Activated CD8-positive, alpha-beta memory T cell treated with anti-CD3 and anti-CD28 coated beads, Interleukin-2, amount 50 U/mL, for 4 hours (primary cell): Measurements from ENCODE around the gene BTBD7.

Experiments
- DNase-seq: peaks from one replicate; pipeline ENCODE4 v3.0.0-alpha.2; 2020

BTBD7 gene

DNA sequence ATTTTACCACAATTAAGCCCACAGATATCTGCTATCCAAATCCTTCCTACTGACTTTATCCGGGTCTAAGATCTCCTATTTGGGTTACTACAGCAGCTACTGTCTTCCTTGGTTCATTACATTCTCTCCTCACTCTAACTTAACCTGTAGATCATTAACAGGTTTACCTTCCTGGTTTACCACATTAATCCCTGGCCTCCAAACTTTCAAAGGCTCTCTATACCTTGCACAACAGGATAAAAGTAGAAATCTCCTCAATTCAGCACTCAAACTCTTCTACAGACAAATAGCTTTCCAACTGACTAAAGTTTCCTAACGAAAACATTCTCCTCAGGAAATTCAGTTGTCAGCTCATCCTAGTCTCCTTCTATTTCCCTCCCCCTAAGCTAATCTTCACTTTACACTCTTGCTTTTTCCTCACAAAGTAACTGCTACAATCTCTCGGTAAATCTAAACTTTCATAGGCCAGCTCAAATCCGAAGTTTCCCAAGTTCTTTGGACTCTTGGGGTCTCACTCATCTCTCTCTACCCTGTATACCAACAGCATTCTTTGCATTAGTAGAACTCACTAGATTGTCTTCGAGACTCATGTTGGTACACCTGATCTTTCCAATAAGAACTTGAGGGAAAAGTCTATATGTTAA is 2.7 kb downstream of the BTBD7 start:
- no peak for DNase-seq

DNA sequence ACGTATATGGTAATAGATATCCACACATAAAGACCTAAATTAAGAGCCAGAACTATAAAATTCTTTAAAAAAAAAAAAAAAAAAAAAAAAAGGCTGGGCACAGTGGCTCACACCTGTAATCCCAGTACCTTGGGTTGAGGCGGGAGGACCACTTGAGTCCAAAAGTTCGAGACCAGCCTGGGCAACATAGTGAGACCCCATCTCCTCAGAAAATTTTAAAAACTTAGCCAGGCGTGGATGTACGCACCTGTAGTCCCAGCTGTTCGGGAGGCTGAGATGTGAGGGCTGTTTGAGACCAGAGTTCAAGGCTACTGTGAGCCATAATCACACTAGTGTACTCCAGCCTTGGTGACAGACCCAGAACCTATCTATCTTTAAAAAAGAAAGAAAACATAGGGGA is 4.3 kb downstream of the BTBD7 start:
- no peak for DNase-seq

DNA sequence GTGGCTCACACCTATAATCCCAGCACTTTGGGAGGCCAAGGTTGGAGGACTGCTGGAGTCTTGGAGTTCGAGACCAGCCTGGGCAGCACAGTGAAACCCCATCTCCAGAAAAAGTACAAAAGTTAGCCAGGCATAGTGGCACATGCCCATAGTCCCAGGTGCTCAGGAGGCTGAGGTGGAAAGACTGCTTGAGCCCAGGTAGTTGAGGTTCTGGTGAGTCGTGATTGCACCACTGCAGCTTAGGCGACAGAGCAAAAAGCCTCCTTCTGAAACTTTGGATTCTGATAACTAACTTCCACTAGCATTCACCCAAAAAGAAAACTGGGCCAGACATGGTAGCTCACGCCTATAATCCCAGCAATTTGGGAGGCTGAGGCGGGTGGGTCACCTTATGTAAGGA is 6.6 kb downstream of the BTBD7 start:
- DNase-seq = no peak

DNA sequence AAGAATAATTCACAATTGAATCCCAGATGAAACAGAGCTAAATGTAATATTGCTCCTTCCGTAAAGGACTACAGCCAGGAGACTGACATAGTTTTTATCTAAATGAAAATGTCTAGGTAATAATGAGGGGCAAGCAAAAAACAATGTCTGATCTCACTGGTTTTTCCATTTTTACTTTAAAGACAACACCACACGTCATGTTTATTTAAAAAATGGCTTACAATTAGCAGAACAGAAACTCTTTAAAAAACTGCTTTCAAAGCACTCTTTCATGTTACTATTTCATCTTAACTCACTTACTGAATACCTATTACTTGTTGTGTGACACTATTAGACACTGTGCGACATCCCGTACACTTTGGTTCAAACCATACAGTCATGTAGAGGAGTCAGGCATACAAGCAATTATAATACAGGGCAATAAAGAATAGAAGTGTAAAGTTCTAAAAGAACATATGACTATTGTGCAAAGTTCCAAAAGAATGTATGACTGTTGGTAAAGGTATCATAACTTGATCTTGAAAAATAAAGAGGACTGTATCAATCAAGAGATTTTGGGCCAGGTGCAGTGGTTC is 9.1 kb downstream of the BTBD7 start:
- no peak for DNase-seq

DNA sequence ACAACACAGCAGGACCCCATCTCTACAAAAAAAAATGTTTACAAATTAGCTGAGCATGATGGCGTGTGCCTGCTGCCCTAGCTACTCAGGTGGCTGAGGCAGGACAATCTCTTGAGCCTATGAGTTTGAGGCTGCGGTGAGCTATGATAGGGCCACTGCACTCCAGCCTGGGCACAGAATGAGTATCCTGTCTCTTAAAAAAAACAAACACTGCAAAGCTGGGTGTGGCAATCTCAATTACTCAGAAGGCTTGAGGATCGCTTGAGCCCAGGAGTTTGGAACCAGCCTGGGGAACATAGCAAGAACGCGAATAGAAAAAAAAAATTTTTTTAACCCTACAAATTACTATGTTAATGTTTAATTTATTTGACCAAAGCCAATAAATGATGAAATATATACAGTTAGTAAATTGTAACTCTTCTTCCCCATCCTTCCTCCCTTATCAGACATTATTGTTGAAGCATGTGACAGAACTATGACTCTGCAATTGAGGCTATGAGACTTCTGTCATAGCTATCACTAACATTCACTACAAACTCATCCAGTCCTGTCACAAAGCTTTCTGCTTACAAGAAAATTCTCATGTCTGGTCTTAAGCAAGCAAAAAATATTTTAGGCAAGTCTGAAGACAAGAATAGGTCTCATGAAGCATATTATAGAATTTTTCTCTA is 9.8 kb downstream of the BTBD7 start:
- no peak for DNase-seq

DNA sequence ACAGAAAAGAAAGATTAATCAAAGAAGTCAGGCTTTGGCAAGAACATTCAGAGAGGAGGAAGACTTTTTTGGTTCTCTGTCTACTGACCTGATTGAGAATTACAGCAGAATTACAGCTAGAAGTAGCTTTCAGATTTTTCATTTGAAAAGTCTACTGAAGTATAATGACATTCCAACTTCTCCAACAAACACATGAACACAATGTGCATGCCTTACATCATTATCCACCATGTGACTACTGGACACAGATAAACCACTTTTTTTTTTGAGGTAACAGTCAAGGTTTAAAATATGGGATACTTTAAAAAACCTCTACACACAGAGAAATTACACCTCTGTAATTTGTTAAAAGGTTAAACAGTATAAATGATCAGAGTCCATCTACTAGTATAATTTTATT is 12.3 kb downstream of the BTBD7 start:
- DNase-seq = no peak

DNA sequence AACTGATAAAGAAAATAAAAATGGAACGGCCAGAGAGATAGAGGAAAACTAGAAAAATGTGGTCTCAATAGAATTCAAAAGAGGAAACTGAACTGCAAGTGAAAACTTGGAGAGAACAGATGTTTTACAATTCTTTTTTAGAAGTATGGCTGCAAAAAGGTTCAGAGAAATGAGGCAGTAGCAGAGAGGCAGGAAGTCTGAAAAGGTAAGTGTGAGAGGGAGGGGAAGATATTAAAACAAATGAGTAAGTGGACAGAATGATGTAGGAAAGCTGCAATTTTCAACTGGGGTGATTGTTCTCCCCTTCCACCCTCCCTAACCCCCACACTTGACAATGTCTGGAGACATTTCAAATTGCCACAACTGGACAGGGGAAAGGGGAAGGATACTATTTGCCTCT is 12.9 kb downstream of the BTBD7 start:
- DNase-seq = no peak

DNA sequence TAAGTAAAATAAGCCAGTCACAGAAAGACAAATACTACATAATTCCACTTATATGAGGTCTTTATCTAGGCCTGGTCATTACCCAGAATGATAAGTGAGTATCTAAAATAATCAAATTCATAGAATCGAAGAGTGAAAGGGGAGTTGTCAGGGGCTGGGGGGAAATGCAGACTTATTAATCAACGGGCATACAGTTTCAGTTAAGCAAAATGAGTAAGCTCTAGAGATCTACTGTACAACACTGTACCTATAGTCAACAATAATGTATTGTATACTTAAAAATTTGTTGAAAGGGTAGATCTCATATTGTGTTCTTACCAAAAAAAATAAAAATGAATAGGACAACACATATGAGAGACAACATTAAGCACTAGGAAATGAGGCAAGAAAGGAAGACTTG is 13.3 kb downstream of the BTBD7 start:
- no peak for DNase-seq

DNA sequence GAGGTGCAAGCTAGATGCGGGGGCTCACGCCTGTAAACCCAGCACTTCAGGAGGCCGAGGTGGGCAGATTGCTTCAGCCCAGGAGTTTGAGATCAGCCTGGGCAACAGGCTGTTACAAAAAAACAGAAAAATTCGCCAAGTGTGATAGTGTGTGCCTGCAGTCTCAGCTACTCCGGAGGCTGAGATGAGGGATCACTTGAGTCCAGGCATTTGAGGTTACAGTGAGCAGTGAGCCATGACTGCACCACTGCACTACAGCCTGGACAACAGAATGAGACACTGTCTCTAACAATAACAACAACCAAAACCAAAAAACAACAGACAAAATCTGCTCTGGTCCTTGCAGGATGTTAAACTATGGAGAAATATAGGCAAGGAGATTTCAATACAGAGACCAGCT is 13.9 kb downstream of the BTBD7 start:
- no peak for DNase-seq

DNA sequence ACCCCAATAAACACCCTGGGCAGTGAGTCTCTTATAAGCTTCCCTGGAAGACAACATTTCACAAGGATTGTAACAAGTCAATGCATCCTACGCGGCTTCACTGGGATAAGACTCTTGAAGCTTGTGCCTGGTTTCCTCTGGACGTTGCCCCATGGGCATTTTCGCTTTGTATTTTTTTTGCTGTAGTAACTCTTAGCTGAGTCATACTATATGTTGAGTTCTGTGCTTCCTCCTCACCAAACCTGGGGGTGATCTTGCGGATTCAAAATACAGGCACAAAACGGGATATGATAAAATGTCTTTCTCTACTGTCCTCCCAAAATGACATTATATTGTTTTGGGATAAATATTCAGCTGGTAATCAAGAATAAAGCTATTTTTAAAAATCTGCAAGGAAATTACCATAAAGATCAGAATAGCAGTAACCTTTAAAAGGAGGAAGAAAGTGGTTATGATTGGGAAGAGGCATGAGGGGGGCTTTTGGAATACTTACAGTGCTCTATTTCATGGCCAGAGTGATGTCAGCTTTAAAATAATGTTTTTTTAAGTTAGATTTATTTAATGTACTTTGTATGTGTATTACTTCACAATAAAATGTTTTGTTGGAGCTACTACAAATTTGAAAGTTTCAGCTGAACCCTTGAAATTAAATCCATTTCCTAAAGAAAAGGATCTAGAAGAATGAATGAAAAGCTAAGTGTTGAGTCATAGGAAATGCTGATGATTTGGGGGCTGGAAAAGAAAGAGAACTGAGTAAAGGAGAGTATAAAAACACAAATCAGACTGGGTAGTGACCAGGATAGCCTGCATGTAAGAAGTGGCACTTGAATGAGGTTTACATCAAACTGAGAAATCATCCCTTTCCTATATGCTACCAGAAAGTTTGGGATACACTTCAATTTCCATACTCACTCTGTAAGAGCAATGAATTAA is 14.7 kb downstream of the BTBD7 start:
- DNase-seq = no peak

DNA sequence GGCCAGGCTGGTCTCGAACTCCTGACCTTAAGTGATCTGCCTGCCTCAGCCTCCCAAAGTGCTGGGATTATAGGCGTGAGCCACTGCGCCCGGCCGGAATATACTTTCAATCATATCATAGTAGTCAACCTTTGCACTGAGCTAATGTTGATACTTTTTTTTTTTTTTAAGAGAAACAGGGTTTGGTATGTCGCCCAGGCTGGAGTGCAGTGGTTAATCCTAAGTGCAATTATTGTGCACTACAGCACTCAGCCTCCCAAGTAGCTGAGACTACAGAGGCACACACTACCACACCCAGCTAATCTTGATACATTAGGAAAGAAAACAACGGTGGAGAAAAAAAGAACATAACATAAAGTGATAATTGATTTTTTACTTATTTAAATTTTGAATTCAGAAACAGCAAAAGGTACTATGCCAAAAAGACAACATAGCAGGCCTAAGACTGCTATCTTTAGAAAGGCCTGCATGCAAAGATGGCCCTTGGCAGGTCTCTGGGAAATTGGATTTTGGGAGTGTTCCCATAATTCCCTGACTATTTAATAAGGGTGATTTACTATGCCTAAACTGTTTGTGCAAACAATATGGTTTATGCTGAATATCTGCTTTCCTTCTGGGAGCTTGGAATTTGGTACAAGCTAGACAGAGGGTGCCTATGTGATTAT is 15.5 kb downstream of the BTBD7 start:
- no peak for DNase-seq

DNA sequence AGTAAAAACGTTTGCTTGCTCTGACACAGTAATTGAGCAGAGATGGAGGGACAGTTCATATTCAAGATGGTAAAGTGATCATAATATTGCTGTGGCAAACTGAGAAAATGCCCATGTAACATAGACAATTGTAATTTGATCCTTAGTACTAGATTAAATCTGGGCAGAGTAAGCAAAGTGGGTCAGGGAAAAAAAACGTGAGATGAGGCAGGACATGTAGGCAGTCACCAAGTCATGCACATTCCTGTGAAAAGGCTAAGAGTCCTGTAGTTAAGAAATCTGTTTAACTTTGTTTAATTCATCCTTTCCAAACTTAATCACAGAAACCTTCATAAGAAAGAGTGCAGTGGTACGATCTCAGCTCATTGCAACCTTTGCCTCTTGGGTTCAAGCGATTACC is 16.1 kb downstream of the BTBD7 start:
- DNase-seq = no peak

DNA sequence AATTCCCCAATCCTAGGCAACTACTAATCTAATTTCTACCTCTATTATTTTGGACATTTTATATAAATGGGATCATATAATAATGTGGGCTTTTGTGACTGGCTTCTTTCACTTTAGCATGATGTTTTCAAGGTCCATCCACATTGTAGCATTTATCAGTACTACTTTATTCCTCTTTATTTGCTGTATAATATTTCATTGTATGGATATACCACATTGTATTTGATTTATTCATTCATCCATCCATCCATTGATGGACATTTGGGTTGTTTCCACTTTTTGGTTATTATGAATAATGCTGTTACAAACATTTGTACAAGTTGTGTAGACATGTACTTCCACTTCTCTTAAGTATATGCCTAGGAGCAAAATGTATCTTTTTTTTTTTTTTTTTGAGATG is 17.3 kb downstream of the BTBD7 start:
- DNase-seq = no peak

DNA sequence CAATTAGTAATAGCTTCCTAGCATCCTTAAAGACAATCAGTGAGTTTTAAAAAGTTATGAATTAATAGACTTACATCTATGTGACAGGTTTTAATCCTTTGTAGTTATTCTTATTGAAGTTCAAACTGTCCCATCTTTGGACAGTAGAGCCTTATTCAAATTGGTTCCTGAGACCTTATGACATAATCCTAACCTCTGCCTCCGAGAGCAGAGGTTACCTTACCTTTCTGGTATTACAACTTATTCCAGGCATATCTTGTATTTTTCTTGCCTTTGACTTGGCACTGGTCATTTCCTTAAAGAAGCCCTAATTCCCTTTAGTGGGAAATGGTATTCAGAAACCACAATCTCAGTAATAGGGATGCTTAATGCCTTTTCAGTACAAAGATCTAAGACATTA is 21.8 kb downstream of the BTBD7 start:
- DNase-seq = no peak

DNA sequence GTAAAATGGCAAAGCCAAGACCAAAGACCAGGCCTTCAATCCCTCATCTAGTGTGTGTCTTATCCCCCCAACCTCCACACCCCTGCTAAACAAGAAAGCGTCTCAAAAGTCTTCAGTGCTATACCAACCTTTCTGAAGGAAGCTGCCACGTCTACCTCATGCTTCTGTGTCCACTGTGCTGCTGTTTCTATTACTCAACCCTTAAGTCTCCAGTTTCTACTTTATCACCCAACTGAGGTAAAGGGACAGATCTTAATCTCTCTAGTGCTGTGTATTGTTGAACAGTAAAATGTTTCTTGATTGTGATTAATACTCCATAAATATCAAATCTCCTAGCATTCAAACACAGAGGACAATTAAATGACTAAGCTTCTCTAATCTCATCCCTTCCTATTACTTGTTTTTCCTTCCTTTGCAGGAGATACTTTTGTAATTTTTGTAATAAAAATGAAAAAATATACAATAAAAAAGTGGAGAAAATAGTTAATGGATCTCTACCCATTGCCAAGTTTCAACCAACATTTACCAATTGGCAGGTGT is 23.3 kb downstream of the BTBD7 start:
- no peak for DNase-seq

DNA sequence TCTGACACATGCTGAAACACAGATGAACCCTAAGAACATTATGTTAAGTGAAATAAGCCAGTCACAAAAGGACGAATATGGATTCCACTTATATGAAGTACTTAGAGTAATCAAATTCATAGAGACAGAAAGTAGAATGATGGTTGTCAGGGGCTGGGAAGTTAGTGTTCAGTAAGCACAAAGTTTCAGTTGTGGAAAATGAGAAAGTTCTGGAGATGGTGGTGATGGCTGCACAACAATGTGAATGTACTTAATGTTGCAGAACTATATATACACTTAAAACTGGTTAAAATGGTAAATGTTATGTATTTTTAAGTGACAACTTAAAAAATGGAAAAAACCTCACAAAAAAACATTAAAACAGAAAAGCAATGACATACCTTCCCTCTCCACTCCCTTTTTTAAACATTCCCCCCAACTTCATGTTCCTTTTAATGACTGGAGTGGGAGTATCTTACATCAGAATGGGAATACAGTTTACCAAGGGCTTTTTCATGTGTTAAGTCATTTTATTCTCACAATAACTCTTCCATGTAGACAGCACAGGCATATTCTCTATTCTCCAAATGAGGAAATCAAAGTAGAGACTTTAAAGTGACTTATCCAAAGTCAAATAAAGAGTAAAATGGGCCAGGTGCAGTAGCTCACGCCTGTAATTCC is 24.0 kb downstream of the BTBD7 start:
- no peak for DNase-seq

DNA sequence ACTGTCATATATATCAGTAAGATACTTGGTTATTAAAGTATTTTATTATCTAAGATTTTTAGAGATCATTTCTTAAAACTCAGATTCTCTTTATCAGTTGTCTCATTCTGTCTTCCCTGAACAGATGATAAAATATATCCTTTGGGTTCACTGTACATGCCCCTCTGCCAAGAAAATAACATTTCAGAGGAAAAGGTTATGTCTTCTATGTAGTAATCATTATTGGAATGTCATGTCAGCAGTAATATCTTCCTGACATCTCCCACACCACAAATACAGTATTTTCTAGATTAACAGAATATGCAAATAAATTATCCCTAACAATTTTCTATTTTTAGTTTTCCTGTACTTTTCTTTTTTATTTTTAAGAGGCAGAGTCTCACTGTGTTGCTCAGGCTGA is 26.0 kb downstream of the BTBD7 start:
- no peak for DNase-seq

DNA sequence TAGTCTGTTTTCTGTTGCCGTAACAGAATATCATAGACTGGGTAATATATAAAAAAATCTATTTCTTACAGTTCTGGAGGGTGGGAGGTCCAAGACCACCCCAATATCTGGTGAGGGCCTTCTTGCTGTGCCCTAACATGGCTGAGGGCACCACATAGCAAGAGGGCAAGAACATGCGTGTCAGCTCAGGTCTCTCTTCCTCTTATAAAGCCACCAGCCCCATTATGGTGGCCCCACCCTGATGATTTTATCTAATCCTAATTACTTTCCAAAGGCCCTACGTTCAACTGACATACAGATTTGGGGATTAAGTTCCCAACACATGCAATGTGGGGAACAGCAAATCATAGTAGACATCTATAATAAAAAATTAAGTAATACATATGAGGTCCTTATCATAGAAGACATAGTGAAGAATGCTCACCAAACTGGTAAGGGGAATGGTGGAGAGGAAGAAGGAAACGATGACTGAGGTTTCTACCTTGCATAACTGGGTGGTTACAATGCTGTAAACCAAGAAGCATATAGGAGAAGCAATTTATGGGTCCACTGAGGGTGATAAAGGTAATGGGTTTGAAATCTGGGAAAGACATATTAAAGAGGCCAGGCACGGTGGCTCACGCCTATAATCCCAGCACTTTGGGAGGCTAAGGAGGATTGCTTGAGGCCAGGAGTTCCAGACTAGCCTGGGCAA is 27.0 kb downstream of the BTBD7 start:
- no peak for DNase-seq

DNA sequence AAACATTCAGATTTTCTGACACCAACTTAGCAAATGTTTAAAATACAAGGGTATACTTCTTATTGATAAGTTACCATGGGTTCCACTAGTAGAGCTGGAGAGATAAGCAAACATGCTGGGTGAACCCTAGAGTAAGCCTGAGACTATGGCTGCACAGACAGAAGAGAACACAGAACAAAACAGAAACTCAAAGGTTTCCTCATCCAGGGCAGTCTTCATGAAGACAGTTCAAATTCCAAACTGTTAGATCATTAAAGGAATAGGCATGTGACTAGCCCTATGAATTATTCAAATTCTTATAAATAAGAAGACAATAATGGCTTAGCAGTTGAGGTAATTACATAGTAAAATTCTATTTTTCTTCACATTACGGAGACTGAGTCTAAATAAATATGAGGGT is 28.1 kb downstream of the BTBD7 start:
- DNase-seq = no peak

DNA sequence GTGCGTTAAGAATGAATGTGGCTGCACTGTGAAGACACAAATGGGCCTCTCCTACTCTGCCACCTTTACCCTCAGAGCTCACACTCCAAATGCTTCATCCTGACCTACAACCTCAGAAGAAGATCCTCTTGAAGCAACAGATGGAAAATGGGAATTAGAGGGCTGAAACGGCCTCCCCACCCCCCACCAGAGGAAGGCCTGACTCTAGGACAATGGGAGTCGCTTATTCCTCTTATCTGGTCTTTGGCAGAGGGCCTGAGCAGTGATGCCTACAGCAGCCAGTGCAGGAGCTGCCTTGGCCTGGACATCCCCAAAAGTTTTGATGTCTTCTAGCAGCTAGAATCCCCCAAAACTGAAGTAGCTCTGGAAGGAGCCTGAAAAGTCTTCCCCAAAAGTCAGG is 29.2 kb downstream of the BTBD7 start:
- no peak for DNase-seq
